DOHH2 (cell line): ENCODE results near the gene BLTP1.

Source experiments
- H3F3A ChIP-seq: fragments of 200-600 bp; sonication (generic), shearing (Covaris generic); 2 replicates; pipeline ENCODE4 v1.6.0; 2016; ENCODE audit warnings: antibody characterized with exemption, mild to moderate bottlenecking; ENCODE audit not compliant: control insufficient read depth, insufficient read depth
- H3K27ac ChIP-seq: fragments of 200-600 bp; sonication (generic); 2 replicates; pipeline ENCODE4 v1.5.1; 2014; ENCODE audit warnings: low read depth, mild to moderate bottlenecking, low read length, moderate library complexity
- H3K27me3 ChIP-seq: fragments of 200-600 bp; sonication (generic); 2 replicates; pipeline ENCODE4 v1.6.1; 2014; ENCODE audit warnings: mild to moderate bottlenecking, low read length, mixed read lengths; ENCODE audit not compliant: control insufficient read depth
- H3K36me3 ChIP-seq: fragments of 200-600 bp; sonication (generic); 2 replicates; pipeline ENCODE4 v1.6.1; 2014; ENCODE audit warnings: mild to moderate bottlenecking, low read length, moderate library complexity, mixed read lengths; ENCODE audit not compliant: control insufficient read depth
- H3K4me1 ChIP-seq: fragments of 200-600 bp; sonication (generic); 2 replicates; pipeline ENCODE4 v1.6.1; 2014; ENCODE audit warnings: mild to moderate bottlenecking, low read length, mixed read lengths; ENCODE audit not compliant: control insufficient read depth
- H3K4me2 ChIP-seq: fragments of 200-600 bp; sonication (generic); 2 replicates; pipeline ENCODE4 v1.6.0; 2014; ENCODE audit warnings: mild to moderate bottlenecking, low read length, moderate library complexity
- H3K4me3 ChIP-seq: fragments of 200-600 bp; sonication (generic); 2 replicates; pipeline ENCODE4 v1.5.1; 2014; ENCODE audit warnings: mild to moderate bottlenecking, low read length, mixed read lengths
- H3K79me2 ChIP-seq: fragments of 200-600 bp; sonication (generic); 2 replicates; pipeline ENCODE4 v1.6.1; 2014; ENCODE audit warnings: mild to moderate bottlenecking, low read length, mixed read lengths; ENCODE audit not compliant: control insufficient read depth
- H3K9me2 ChIP-seq: fragments of 200-600 bp; sonication (generic); replicated peaks from 2 replicates; pipeline ENCODE4 v1.6.1; 2014; ENCODE audit warnings: mild to moderate bottlenecking, low read length, mixed read lengths; ENCODE audit not compliant: control insufficient read depth
- H3K9me3 ChIP-seq: fragments of 200-600 bp; sonication (generic); 2 replicates; pipeline ENCODE4 v1.6.1; 2014; ENCODE audit warnings: antibody characterized with exemption, low read length, mixed read lengths; ENCODE audit not compliant: control insufficient read depth, insufficient read depth
- H4K20me1 ChIP-seq: fragments of 200-600 bp; sonication (generic); 2 replicates; pipeline ENCODE4 v1.6.0; 2014; ENCODE audit warnings: low read depth, mild to moderate bottlenecking, antibody characterized with exemption, low read length, moderate library complexity; ENCODE audit not compliant: control insufficient read depth, insufficient read depth
- EZH2phosphoT487 ChIP-seq: fragments of 200-600 bp; sonication (generic); IDR thresholded peaks from 2 replicates; pipeline ENCODE4 v1.6.1; 2017; ENCODE audit warnings: borderline replicate concordance, mild to moderate bottlenecking, antibody characterized with exemption, low read length, moderate library complexity, mixed read lengths
- TF ChIP-seq, protein P1 (sequence below): fragments of 200-600 bp; sonication (generic); IDR thresholded peaks from one replicate; pipeline ENCODE4 v1.5.1; 2014; ENCODE audit warnings: antibody characterized with exemption, mild to moderate bottlenecking, low read depth, low read length; ENCODE audit not compliant: poor library complexity, severe bottlenecking

The BLTP1 gene

DNA sequence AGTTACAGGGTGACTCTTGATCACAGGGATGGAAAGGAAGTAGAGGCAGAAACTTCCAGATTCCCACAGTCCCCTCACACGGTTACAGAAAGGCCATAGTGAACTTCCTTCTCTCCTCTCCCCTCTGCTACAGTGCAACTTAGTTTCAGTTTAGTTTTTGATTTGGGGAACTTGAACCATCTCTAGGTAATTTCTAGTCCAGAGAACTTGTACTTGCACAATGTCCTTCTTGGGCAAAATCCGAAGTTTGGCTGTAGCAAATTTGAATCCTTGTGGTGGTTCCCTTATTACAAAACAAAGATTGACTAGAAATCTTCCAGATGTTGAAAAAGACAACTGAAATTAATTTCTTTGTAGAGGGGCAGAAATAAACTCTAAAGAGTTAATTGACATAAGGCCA, 1.2 kb upstream of the BLTP1 start:
- peaks cover 4% of the 10 kb centered on the region; the same call in 1 of the 2 replicates for H3K36me3 ChIP-seq
- no peak overlapping the region for H3K27ac ChIP-seq
- H3F3A ChIP-seq: no peaks in the 10 kb centered on the region
- TF ChIP-seq EZH2phosphoT487: no peak
- TF ChIP-seq, protein P1, sequence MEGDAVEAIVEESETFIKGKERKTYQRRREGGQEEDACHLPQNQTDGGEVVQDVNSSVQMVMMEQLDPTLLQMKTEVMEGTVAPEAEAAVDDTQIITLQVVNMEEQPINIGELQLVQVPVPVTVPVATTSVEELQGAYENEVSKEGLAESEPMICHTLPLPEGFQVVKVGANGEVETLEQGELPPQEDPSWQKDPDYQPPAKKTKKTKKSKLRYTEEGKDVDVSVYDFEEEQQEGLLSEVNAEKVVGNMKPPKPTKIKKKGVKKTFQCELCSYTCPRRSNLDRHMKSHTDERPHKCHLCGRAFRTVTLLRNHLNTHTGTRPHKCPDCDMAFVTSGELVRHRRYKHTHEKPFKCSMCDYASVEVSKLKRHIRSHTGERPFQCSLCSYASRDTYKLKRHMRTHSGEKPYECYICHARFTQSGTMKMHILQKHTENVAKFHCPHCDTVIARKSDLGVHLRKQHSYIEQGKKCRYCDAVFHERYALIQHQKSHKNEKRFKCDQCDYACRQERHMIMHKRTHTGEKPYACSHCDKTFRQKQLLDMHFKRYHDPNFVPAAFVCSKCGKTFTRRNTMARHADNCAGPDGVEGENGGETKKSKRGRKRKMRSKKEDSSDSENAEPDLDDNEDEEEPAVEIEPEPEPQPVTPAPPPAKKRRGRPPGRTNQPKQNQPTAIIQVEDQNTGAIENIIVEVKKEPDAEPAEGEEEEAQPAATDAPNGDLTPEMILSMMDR: no peak
- H3K4me1 ChIP-seq: peaks cover 21% of the 10 kb centered on the region
- no peaks in the 10 kb centered on the region for H4K20me1 ChIP-seq
- H3K27me3 ChIP-seq: no peaks in the 10 kb centered on the region
- H3K4me2 ChIP-seq: peak overlapping the region; percentile 93
- peaks cover 14% of the 10 kb centered on the region for H3K79me2 ChIP-seq
- H3K4me3 ChIP-seq: no peak overlapping the region
- H3K9me2 ChIP-seq: no peaks in the 10 kb centered on the region
- H3K9me3 ChIP-seq: no peaks in the 10 kb centered on the region

- Histone ChIP-seq H3K27ac (0 out of 2 replicates have a peak overlapping the region, but pooled peaks have one; percentile 8), H3K27me3 (no peaks in the 10 kb centered on the region), H3F3A (no peaks in the 10 kb centered on the region), H3K4me1 (peaks cover 21% of the 10 kb centered on the region), H3K4me2 (peak overlapping the region; percentile 93), H3K79me2 (peaks cover 14% of the 10 kb centered on the region), H3K36me3 (peaks cover 8% of the 10 kb centered on the region; the same call in 1 of the 2 replicates), H3K4me3 (peak overlapping the region; percentile 86), H4K20me1 (no peaks in the 10 kb centered on the region), H3K9me3 (no peaks in the 10 kb centered on the region), H3K9me2 (no peaks in the 10 kb centered on the region)
- TF ChIP-seq, protein P1: no peak
- TF ChIP-seq EZH2phosphoT487: no peak
Observed at GRCh38 chr4:122152711-122153226, 638 bp downstream of the BLTP1 start.

GRCh38 chr4:122156819-122157218, 4.7 kb downstream of the BLTP1 start:
- H3K79me2 ChIP-seq: peaks cover 23% of the 10 kb centered on the region
- no peak overlapping the region for H3K4me2 ChIP-seq
- no peaks in the 10 kb centered on the region for H4K20me1 ChIP-seq
- no peaks in the 10 kb centered on the region for H3K9me2 ChIP-seq
- no peak for TF ChIP-seq EZH2phosphoT487
- TF ChIP-seq, protein P1: no peak
- no peaks in the 10 kb centered on the region for H3K27me3 ChIP-seq
- no peak overlapping the region for H3K4me3 ChIP-seq
- H3K36me3 ChIP-seq: peaks cover 8% of the 10 kb centered on the region; the same call in 1 of the 2 replicates
- H3K4me1 ChIP-seq: peaks cover 8% of the 10 kb centered on the region
- H3K27ac ChIP-seq: no peak overlapping the region
- H3F3A ChIP-seq: no peaks in the 10 kb centered on the region
- no peaks in the 10 kb centered on the region for H3K9me3 ChIP-seq
